ENCODE measurements around the gene KLK1. TPM values are rescaled to one million over a fixed set of nuclear protein-coding genes. Genes with fewer than 3 reads are reported as not detected.

Gene KLK1
- total RNA-seq, 2 experiments from 2014 or later, result 0.65 to 0.83 TPM

DNA sequence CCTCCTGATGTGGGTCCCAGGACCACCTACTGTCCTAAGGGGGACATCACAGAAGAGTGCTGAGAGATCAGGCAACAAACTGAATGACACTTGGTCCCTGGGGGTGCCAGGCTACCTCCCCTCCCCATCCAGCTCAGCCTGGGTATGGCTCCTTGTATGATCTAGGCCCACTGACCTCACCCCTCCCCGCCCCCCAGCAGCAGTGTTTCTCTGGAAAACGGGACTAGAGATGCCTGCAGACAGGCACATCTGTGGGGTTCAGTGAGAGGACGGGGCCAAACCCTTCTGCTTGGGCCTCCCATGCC is 24.1 kb downstream of the KLK1 start:
- ATAC-seq, result no peak
- no peak for TF ChIP-seq CTCF (IDR thresholded peaks at IDR 0.05)
- DNase-seq, result no peak
- intact Hi-C loops (cut with micrococcal nuclease), result no loop called here
- ChIA-PET CTCF (no interaction called here), POLR2A (interaction anchor here (6.7 kb wide), 1 partner anchor 7 kb away, joined by 99 read pairs; the partner anchor contains the start of gene ACP4)
- no peaks in the 10 kb centered on the region for H3K27me3 Mint-ChIP-seq
- H3K4me3 Mint-ChIP-seq, result no peak overlapping the region
- no peak overlapping the region for H3K27ac Mint-ChIP-seq
- no peaks in the 10 kb centered on the region for H3K9me3 Mint-ChIP-seq
- H3K4me1 Mint-ChIP-seq (ENCODE audit: low read depth), result peaks cover 26% of the 10 kb centered on the region
- H3K36me3 Mint-ChIP-seq (ENCODE audit: low read depth), result peaks cover 71% of the 10 kb centered on the region

- ChIA-PET POLR2A (interaction anchor here (0.6 to 6.7 kb wide), 4 partner anchors 6 to 76 kb away, joined by 3 to 99 read pairs (median 14); partner anchors contain the start of gene ACP4), CTCF (interaction anchor here (1.1 kb wide), 1 partner anchor 15 kb away, joined by 4 read pairs; no protein-coding TSS in a partner anchor)
- Mint-ChIP-seq H3K27ac (no peak overlapping the region), H3K36me3 (ENCODE audit: low read depth) (peaks cover 70% of the 10 kb centered on the region), H3K4me1 (ENCODE audit: low read depth) (peaks cover 31% of the 10 kb centered on the region), H3K4me3 (no peak overlapping the region), H3K27me3 (no peaks in the 10 kb centered on the region), H3K9me3 (no peaks in the 10 kb centered on the region)
- intact Hi-C loops (cut with micrococcal nuclease), result no loop called here
- no peak for TF ChIP-seq CTCF (IDR thresholded peaks at IDR 0.05)
- no peak for DNase-seq
- ATAC-seq, result no peak
Measured at GRCh38 chr19:50798659-50799546, 24.7 kb downstream of the KLK1 start.

DNA sequence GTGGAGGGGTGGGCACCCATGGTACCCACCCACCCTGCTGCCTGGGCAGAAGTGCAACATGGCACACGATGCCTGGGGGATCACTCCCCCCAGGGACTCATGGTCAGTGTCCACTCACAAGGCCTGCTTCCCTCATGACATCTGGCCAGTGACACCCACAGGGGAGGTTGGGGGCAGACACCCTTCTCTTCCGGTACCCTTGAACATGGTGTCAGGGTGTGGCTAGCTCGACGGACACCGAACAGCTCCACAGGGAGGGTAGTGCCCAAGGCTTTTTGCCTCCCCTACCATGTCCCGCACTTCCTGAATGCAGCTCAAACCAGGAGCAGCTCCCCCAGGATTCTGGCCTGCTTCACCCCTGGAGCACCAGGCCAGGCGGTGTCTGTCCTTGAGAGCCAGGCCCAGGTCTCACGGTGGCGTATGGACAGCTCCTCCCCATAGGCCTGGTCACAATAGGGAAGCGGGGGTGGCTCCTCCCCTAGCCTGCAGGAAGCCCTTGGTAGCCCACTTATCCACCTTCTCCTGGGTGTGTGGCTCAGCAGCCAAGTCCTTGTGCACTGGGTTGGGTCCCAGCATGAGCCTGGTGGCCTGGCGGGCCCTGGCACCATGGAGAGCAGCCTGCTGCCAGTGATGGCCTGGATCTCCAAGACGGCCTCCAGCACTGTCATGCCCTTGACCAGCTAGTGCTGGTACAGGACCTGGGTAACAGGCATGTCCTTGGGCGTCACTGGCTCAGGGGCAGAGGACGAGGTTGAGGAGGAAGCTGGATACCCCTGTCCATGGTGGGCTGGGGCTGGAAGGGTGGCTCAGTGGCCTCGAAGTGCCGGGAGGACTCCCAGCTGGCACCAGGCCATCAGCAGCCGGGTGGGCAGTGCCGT is 25.6 kb downstream of the KLK1 start:
- ChIA-PET POLR2A (interaction anchor here (0.6 to 5.2 kb wide), 11 partner anchors 9 to 124 kb away, joined by 3 to 24 read pairs (median 3); partner anchors contain the start of gene KLK15), CTCF (interaction anchor here (1.1 to 1.8 kb wide), 2 partner anchors 14 to 124 kb away, joined by 4 to 9 read pairs; no protein-coding TSS in a partner anchor)
- Mint-ChIP-seq H3K4me1 (ENCODE audit: low read depth) (peaks cover 31% of the 10 kb centered on the region), H3K9me3 (no peaks in the 10 kb centered on the region), H3K36me3 (ENCODE audit: low read depth) (peaks cover 61% of the 10 kb centered on the region), H3K27ac (no peak overlapping the region), H3K27me3 (no peaks in the 10 kb centered on the region), H3K4me3 (no peak overlapping the region)
- no peak for ATAC-seq
- TF ChIP-seq CTCF (IDR thresholded peaks at IDR 0.05), result no peak
- intact Hi-C loops (cut with micrococcal nuclease), result no loop called here
- no peak for DNase-seq

- Mint-ChIP-seq H3K4me1 (ENCODE audit: low read depth) (peaks cover 26% of the 10 kb centered on the region), H3K9me3 (no peaks in the 10 kb centered on the region), H3K4me3 (no peak overlapping the region), H3K27me3 (no peaks in the 10 kb centered on the region), H3K36me3 (ENCODE audit: low read depth) (peaks cover 55% of the 10 kb centered on the region), H3K27ac (no peak overlapping the region)
- intact Hi-C loops (cut with micrococcal nuclease), result no loop called here
- TF ChIP-seq CTCF (IDR thresholded peaks at IDR 0.05), result no peak
- no peak for DNase-seq
- ChIA-PET CTCF (interaction anchor here (1.1 to 1.8 kb wide), 2 partner anchors 14 to 125 kb away, joined by 4 to 9 read pairs; no protein-coding TSS in a partner anchor), POLR2A (interaction anchor here (0.5 to 9.4 kb wide), 14 partner anchors 5 to 1176 kb away, joined by 3 to 99 read pairs (median 3); partner anchors contain the start of gene KLK15)
- ATAC-seq, result no peak
Measured at GRCh38 chr19:50797429-50797780, 26.2 kb downstream of the KLK1 start.
